Activated B cell treated with CpG ODN at 0.5 μM for 24 hours (primary cell): Measurements from ENCODE around the gene ARAF. TPM values are rescaled to one million over a fixed set of nuclear protein-coding genes. Genes with fewer than 3 reads are reported as not detected.

ENCODE experiments used
- ATAC-seq: fragments of 200-7000 bp; cut with Tn5 transposase; one replicate; pipeline ENCODE4 v1.10.0; 2021; ENCODE audit warnings: low read depth, mild to moderate bottlenecking, moderate library complexity
- CTCF ChIA-PET: fragments of 350-600 bp; sonication (Branson Sonifier 250); formaldehyde crosslinking; loops from one replicate; lab custom pipeline; 2021; ENCODE audit warnings: antibody characterized with exemption; lab: Charles Lee
- POLR2A ChIA-PET: fragments of 350-600 bp; sonication (Branson Sonifier 250); formaldehyde crosslinking; loops from one replicate; lab custom pipeline; 2021; ENCODE audit warnings: antibody characterized with exemption; lab: Charles Lee
- DNase-seq: peaks from one replicate; pipeline ENCODE4 v3.0.0; 2022
- H3K27ac Mint-ChIP-seq: one replicate; pipeline ENCODE4 v1.8.0; 2020; ENCODE audit warnings: mixed read lengths
- H3K27me3 Mint-ChIP-seq: one replicate; pipeline ENCODE4 v1.8.0; 2021; ENCODE audit warnings: mixed read lengths
- H3K36me3 Mint-ChIP-seq: one replicate; pipeline ENCODE4 v1.8.0; 2021; ENCODE audit warnings: low read depth, mixed read lengths
- H3K4me1 Mint-ChIP-seq: one replicate; pipeline ENCODE4 v1.8.0; 2021; ENCODE audit warnings: mixed read lengths
- H3K4me3 Mint-ChIP-seq: one replicate; pipeline ENCODE4 v1.8.0; 2020; ENCODE audit warnings: mild to moderate bottlenecking, mixed read lengths
- H3K9me3 Mint-ChIP-seq: one replicate; pipeline ENCODE4 v1.8.0; 2020; ENCODE audit warnings: mixed read lengths
- intact Hi-C: fragments of 100-400 bp; cut with micrococcal nuclease; formaldehyde crosslinking; loops from one replicate; pipeline ENCODE4 v1.15.1; 2024
- total RNA-seq: library from RNA; stranded (reverse); gene quantifications from 2 replicates; pipeline ENCODE4 v1.2.3, GENCODE V29; 2022
- TF ChIP-seq, protein P1 (sequence below): fragments of 200-600 bp; IDR thresholded peaks from one replicate; pipeline ENCODE4 v1.8.0; 2022; ENCODE audit warnings: antibody characterized with exemption, mild to moderate bottlenecking

Gene ARAF
- total RNA-seq, 1 donor from 2014 or later: 108 TPM

DNA sequence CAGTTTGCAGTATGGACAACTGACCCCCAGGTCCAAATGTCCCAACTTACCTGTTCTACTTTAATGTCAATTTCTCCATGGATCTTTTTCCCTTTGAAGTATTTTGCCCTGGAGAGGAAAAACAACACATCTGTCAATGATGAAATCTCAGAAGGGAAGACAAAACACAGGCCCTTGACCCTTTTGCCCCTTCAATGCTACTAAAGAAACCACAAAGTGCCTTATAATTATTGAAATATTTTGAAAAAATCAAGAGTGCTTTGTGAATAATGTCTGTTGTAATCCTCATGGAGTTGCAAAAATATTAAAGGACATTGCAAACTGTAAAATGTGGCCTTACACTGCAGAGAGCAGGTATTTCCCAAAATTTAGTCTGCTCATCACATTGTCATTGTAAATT lies 46.1 kb downstream of the ARAF start:
- H3K27ac Mint-ChIP-seq: no peak overlapping the region
- H3K4me1 Mint-ChIP-seq: no peaks in the 10 kb centered on the region
- TF ChIP-seq, protein P1, sequence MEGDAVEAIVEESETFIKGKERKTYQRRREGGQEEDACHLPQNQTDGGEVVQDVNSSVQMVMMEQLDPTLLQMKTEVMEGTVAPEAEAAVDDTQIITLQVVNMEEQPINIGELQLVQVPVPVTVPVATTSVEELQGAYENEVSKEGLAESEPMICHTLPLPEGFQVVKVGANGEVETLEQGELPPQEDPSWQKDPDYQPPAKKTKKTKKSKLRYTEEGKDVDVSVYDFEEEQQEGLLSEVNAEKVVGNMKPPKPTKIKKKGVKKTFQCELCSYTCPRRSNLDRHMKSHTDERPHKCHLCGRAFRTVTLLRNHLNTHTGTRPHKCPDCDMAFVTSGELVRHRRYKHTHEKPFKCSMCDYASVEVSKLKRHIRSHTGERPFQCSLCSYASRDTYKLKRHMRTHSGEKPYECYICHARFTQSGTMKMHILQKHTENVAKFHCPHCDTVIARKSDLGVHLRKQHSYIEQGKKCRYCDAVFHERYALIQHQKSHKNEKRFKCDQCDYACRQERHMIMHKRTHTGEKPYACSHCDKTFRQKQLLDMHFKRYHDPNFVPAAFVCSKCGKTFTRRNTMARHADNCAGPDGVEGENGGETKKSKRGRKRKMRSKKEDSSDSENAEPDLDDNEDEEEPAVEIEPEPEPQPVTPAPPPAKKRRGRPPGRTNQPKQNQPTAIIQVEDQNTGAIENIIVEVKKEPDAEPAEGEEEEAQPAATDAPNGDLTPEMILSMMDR: no peak
- no peaks in the 10 kb centered on the region for H3K36me3 Mint-ChIP-seq
- no peaks in the 10 kb centered on the region for H3K9me3 Mint-ChIP-seq
- ChIA-PET CTCF (no interaction called here), POLR2A (no interaction called here)
- ATAC-seq (no peak), DNase-seq (no peak)
- H3K4me3 Mint-ChIP-seq: no peak overlapping the region
- intact Hi-C loops: no loop called here
- H3K27me3 Mint-ChIP-seq: no peaks in the 10 kb centered on the region

GRCh38 chrX:47608130-47608810 lies 47.3 kb downstream of the ARAF start:
- TF ChIP-seq, protein P1: no peak
- Mint-ChIP-seq H3K4me3 (no peak overlapping the region), H3K9me3 (no peaks in the 10 kb centered on the region), H3K27me3 (no peaks in the 10 kb centered on the region), H3K4me1 (no peaks in the 10 kb centered on the region), H3K27ac (no peak overlapping the region), H3K36me3 (no peaks in the 10 kb centered on the region)
- POLR2A ChIA-PET: interaction anchor here (0.6 kb wide), 1 partner anchor 165 kb away, joined by 4 read pairs; no protein-coding TSS in a partner anchor
- ATAC-seq: no peak
- intact Hi-C loops: no loop called here
- CTCF ChIA-PET: no interaction called here
- no peak for DNase-seq

DNA sequence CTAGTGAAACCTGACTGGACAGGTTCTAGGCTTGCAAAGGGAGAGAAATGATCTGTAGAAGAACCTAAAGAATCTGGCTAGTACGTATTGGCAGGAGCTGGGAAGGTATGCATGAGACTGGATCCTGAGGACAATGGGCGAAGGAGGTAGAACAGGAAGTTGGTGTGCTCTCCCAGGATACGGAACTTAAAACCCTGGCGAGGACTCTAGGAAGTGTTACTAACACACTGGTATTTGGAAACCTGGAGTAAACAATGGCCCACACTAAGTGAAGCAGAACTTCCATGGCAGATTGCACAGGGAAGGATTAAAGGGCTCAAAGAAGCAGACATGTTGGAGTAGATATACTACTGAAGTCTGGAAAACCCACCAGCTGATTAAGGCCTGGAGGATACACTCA lies 49.5 kb downstream of the ARAF start:
- Mint-ChIP-seq H3K4me3 (no peak overlapping the region), H3K9me3 (no peaks in the 10 kb centered on the region), H3K4me1 (no peaks in the 10 kb centered on the region), H3K27me3 (no peaks in the 10 kb centered on the region), H3K36me3 (no peaks in the 10 kb centered on the region), H3K27ac (no peak overlapping the region)
- intact Hi-C loops: no loop called here
- ChIA-PET POLR2A (no interaction called here), CTCF (no interaction called here)
- ATAC-seq: no peak
- DNase-seq: no peak
- TF ChIP-seq, protein P1: no peak

GRCh38 chrX:47611489-47611888 lies 50.5 kb downstream of the ARAF start:
- Mint-ChIP-seq H3K4me3 (no peak overlapping the region), H3K4me1 (no peaks in the 10 kb centered on the region), H3K36me3 (no peaks in the 10 kb centered on the region), H3K9me3 (no peaks in the 10 kb centered on the region), H3K27me3 (peaks cover 5% of the 10 kb centered on the region), H3K27ac (no peak overlapping the region)
- ChIA-PET CTCF (no interaction called here), POLR2A (no interaction called here)
- ATAC-seq (no peak), DNase-seq (no peak)
- TF ChIP-seq, protein P1: no peak
- intact Hi-C loops: no loop called here

DNA sequence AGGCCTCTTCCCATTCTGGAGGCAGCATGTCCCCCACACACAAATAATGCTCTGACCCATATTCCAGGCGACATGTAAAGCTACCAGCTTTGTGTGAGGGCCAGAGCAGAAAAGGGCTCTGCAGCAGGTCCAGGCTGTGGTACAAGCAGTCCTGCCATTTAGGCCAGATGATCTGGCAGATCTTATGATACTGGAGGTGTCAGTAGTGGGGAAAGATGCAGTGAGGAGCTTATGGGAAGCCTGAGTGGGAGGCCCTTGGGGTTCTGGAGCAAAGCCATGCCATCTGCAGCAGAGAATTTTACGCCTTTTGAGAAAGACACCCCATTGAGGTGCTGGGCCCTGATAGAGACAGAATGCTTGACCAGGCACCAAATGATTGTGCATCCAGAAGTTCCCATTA lies 50.9 kb downstream of the ARAF start:
- TF ChIP-seq, protein P1: no peak
- ChIA-PET POLR2A (no interaction called here), CTCF (no interaction called here)
- Mint-ChIP-seq H3K27me3 (peaks cover 8% of the 10 kb centered on the region), H3K27ac (no peak overlapping the region), H3K9me3 (no peaks in the 10 kb centered on the region), H3K4me3 (no peak overlapping the region), H3K4me1 (no peaks in the 10 kb centered on the region), H3K36me3 (no peaks in the 10 kb centered on the region)
- ATAC-seq: no peak
- no peak for DNase-seq
- intact Hi-C loops: no loop called here
